Measurements from ENCODE around the gene ZNF385B.

ZNF385B gene

GRCh38 chr2:179619947-179620467 lies 241.4 kb downstream of the ZNF385B start:
- DNase-seq: no peak

- no peak for DNase-seq
These were observed 247.3 kb downstream of the ZNF385B start for GRCh38 chr2:179614121-179614520.

- DNase-seq: no peak
These were observed 247.7 kb downstream of the ZNF385B start for GRCh38 chr2:179613701-179614100.

GRCh38 chr2:179613299-179613651 lies 248.1 kb downstream of the ZNF385B start:
- DNase-seq: no peak

GRCh38 chr2:179612591-179613298 lies 248.7 kb downstream of the ZNF385B start:
- no peak for DNase-seq

- no peak for DNase-seq
These were observed 249.3 kb downstream of the ZNF385B start for GRCh38 chr2:179612108-179612507.

GRCh38 chr2:179606141-179606540 lies 255.3 kb downstream of the ZNF385B start:
- DNase-seq: no peak

GRCh38 chr2:179605341-179605740 lies 256.1 kb downstream of the ZNF385B start:
- DNase-seq: no peak

- DNase-seq: no peak
These were observed 256.8 kb downstream of the ZNF385B start for GRCh38 chr2:179604598-179604997.

- DNase-seq: no peak
These were observed 259.0 kb downstream of the ZNF385B start for GRCh38 chr2:179602452-179602851.

GRCh38 chr2:179596018-179596417 lies 265.4 kb downstream of the ZNF385B start:
- DNase-seq: no peak

- DNase-seq: peak in 1 of 2 experiments; percentile 36
These were observed 266.1 kb downstream of the ZNF385B start for GRCh38 chr2:179595284-179595683.

- DNase-seq: no peak
These were observed 266.9 kb downstream of the ZNF385B start for GRCh38 chr2:179594268-179595112.

- DNase-seq: no peak
These were observed 268.1 kb downstream of the ZNF385B start for GRCh38 chr2:179593323-179593722.

GRCh38 chr2:179592167-179592936 lies 269.1 kb downstream of the ZNF385B start:
- no peak for DNase-seq

GRCh38 chr2:179591690-179592089 lies 269.7 kb downstream of the ZNF385B start:
- no peak for DNase-seq

- no peak for DNase-seq
These were observed 272.8 kb downstream of the ZNF385B start for GRCh38 chr2:179588486-179589145.

- no peak for DNase-seq
These were observed 276.7 kb downstream of the ZNF385B start for GRCh38 chr2:179584760-179585159.

- peak in 1 of 2 experiments; percentile 1 for DNase-seq
These were observed 279.8 kb downstream of the ZNF385B start for GRCh38 chr2:179581605-179582004.

- no peak for DNase-seq
These were observed 280.9 kb downstream of the ZNF385B start for GRCh38 chr2:179580378-179581146.

GRCh38 chr2:179579800-179580199 lies 281.6 kb downstream of the ZNF385B start:
- no peak for DNase-seq

All from NCI-H524 (cell line).